Activated T-cell treated with anti-CD3 and anti-CD28 coated beads for 4 hours (primary cell): ENCODE measurements around the gene CACNG4.
"Not testable (repeated sequence)": the region's sequence is repeated elsewhere in the genome, so short reads cannot be mapped to it uniquely, and the experiment has no call there.

ENCODE experiments used
- DNase-seq: peaks from one replicate; pipeline ENCODE4 v3.0.0-alpha.2; 2020

The CACNG4 gene

GRCh38 chr17:66966298-66966697, 1.8 kb downstream of the CACNG4 start:
- no peak for DNase-seq

- DNase-seq = no peak
Observed at GRCh38 chr17:66966704-66967418, 2.4 kb downstream of the CACNG4 start.

- DNase-seq = no peak
Observed at GRCh38 chr17:66967837-66968543, 3.5 kb downstream of the CACNG4 start.

- no peak for DNase-seq
Observed at GRCh38 chr17:66968916-66969315, 4.4 kb downstream of the CACNG4 start.

GRCh38 chr17:66970140-66970539, 5.6 kb downstream of the CACNG4 start:
- no peak for DNase-seq

GRCh38 chr17:66970797-66971196, 6.3 kb downstream of the CACNG4 start:
- no peak for DNase-seq

GRCh38 chr17:66971264-66971663, 6.8 kb downstream of the CACNG4 start:
- DNase-seq = no peak

GRCh38 chr17:66971730-66972441, 7.4 kb downstream of the CACNG4 start:
- no peak for DNase-seq

GRCh38 chr17:66972442-66972830, 7.9 kb downstream of the CACNG4 start:
- not testable (repeated sequence) for DNase-seq

GRCh38 chr17:66975188-66975587, 10.7 kb downstream of the CACNG4 start:
- no peak for DNase-seq

GRCh38 chr17:66975614-66976378, 11.3 kb downstream of the CACNG4 start:
- no peak for DNase-seq

GRCh38 chr17:66976379-66976663, 11.8 kb downstream of the CACNG4 start:
- DNase-seq = no peak

GRCh38 chr17:66976781-66977201, 12.3 kb downstream of the CACNG4 start:
- no peak for DNase-seq

- no peak for DNase-seq
Observed at GRCh38 chr17:66978514-66979061, 14.1 kb downstream of the CACNG4 start.

GRCh38 chr17:66980896-66981295, 16.4 kb downstream of the CACNG4 start:
- DNase-seq = no peak

- no peak for DNase-seq
Observed at GRCh38 chr17:66981983-66982508, 17.5 kb downstream of the CACNG4 start.

- no peak for DNase-seq
Observed at GRCh38 chr17:66983414-66984021, 19.0 kb downstream of the CACNG4 start.

- DNase-seq = no peak
Observed at GRCh38 chr17:66984730-66985129, 20.2 kb downstream of the CACNG4 start.

GRCh38 chr17:66985338-66986237, 21.1 kb downstream of the CACNG4 start:
- no peak for DNase-seq

GRCh38 chr17:66986659-66987058, 22.2 kb downstream of the CACNG4 start:
- no peak for DNase-seq

- DNase-seq = no peak
Observed at GRCh38 chr17:66987059-66987616, 22.6 kb downstream of the CACNG4 start.
